HepG2 (cell line): ENCODE measurements around the gene KIF19. TPM values are rescaled to one million over a fixed set of nuclear protein-coding genes. Genes with fewer than 3 reads are reported as not detected.

Source experiments
- ATAC-seq: fragments of 200-7000 bp; cut with Tn5 transposase; 3 replicates; pipeline ENCODE4 v1.9.1; 2020; ENCODE audit warnings: mild to moderate bottlenecking, moderate library complexity
- BruUV-seq: library from RNA; stranded (reverse); fragments of 400-500 nt; replicated peaks from 2 replicates; lab custom pipeline; 2021; lab: Mats Ljungman, UMichigan
- CTCF ChIA-PET: fragments of 300-600 bp; formaldehyde crosslinking; extraction: SDS; loops from one replicate; lab custom pipeline; 2021; ENCODE audit warnings: low total read pairs, inconsistent platforms, low intra/inter-chr PET ratio; lab: Yijun Ruan, JAX
- POLR2A ChIA-PET: fragments of 350-600 bp; sonication (Branson Sonifier 250); formaldehyde crosslinking; loops from one replicate; lab custom pipeline; 2020; ENCODE audit warnings: antibody characterized with exemption, inconsistent platforms; lab: Yijun Ruan, JAX
- DNase-seq: peaks from one replicate; pipeline ENCODE4 v3.0.0-alpha.2; 2015; ENCODE audit warnings: low spot score
- FAIRE-seq: peaks from 3 replicates; lab custom pipeline; 2011; peaks lifted over from hg19 to GRCh38; lab: Jason Lieb, UNC
- H2AFZ ChIP-seq: one replicate; pipeline ENCODE4 v1.6.1; 2011; ENCODE audit warnings: low read length, inconsistent platforms
- H3K27ac ChIP-seq: fragments of 300-600 bp; 3 replicates; pipeline ENCODE4 v1.8.0; 2011; ENCODE audit warnings: mixed run types, mild to moderate bottlenecking, mixed read lengths, low read length, inconsistent platforms; ENCODE audit not compliant: insufficient read depth; ENCODE audit errors: extremely low read length
- H3K27me3 ChIP-seq, 2 experiments: fragments of 200-600 bp in 1 of 2; 2 replicates in 1 of 2; 3 replicates in 1 of 2; pipeline versions ENCODE4 v1.6.0 to v1.8.0; 2011; ENCODE audit warnings: low read length in 2 of 2, mild to moderate bottlenecking in 2 of 2, moderate library complexity in 2 of 2, inconsistent platforms in 1 of 2; ENCODE audit not compliant: insufficient read depth in 2 of 2, control insufficient read depth in 1 of 2
- H3K36me3 ChIP-seq, 2 experiments: fragments of 200-600 bp in 1 of 2; replicated peaks in 1 of 2; 2 replicates in 1 of 2; 3 replicates in 1 of 2; pipeline versions ENCODE4 v1.5.1 to v1.8.0; 2011; ENCODE audit warnings: low read length in 2 of 2, inconsistent platforms in 1 of 2; ENCODE audit not compliant: insufficient read depth in 2 of 2, control insufficient read depth in 1 of 2
- H3K4me1 ChIP-seq: 2 replicates; pipeline ENCODE4 v1.5.1; 2012; ENCODE audit warnings: low read length, inconsistent platforms; ENCODE audit not compliant: insufficient read depth
- H3K4me2 ChIP-seq: 2 replicates; pipeline ENCODE4 v1.6.0; 2011; ENCODE audit warnings: low read depth, low read length, inconsistent platforms
- H3K4me3 ChIP-seq, 3 experiments: fragments of 200-600 bp in 1 of 3; sonication (generic), shearing (Covaris generic) in 1 of 3; replicated peaks in 1 of 3; 2 replicates each; pipeline ENCODE4 v1.5.1; 2011 to 2016; ENCODE audit warnings: low read length in 3 of 3, inconsistent platforms in 2 of 3, low read depth in 2 of 3, mild to moderate bottlenecking in 2 of 3, control low read depth in 1 of 3, mixed read lengths in 1 of 3; ENCODE audit not compliant: insufficient read depth in 1 of 3
- H3K79me2 ChIP-seq: one replicate; pipeline ENCODE4 v1.6.1; 2011; ENCODE audit warnings: low read length, inconsistent platforms; ENCODE audit not compliant: insufficient read depth
- H3K9ac ChIP-seq: 2 replicates; pipeline ENCODE4 v1.6.0; 2011; ENCODE audit warnings: mild to moderate bottlenecking, low read depth, low read length, inconsistent platforms; ENCODE audit not compliant: insufficient read depth
- H3K9me3 ChIP-seq: 2 replicates; pipeline ENCODE4 v1.5.1; 2012; ENCODE audit warnings: mild to moderate bottlenecking, low read length
- H4K20me1 ChIP-seq: 2 replicates; pipeline ENCODE4 v1.6.0; 2011; ENCODE audit warnings: inconsistent platforms, mild to moderate bottlenecking, low read length, moderate library complexity; ENCODE audit not compliant: insufficient read depth
- NFE2 ChIP-seq: sonication (generic); formaldehyde crosslinking; IDR thresholded peaks from 2 replicates; pipeline ENCODE4 v1.4.0; 2020; ENCODE audit warnings: missing genetic modification reagents
- RARG ChIP-seq: sonication (generic); formaldehyde crosslinking; IDR thresholded peaks from 2 replicates; pipeline ENCODE4 v1.4.0; 2020; ENCODE audit warnings: low read depth, mild to moderate bottlenecking, missing genetic modification reagents
- ZFP36 ChIP-seq: fragments of 150-350 bp; IDR thresholded peaks from 2 replicates; pipeline ENCODE4 v1.6.1; 2018; ENCODE audit warnings: borderline replicate concordance, low read length, low read depth; ENCODE audit not compliant: partially characterized antibody
- ZNF256 ChIP-seq: sonication (generic); formaldehyde crosslinking; conservative IDR thresholded peaks from 2 replicates; pipeline ENCODE4 v1.4.0; 2020; ENCODE audit warnings: missing genetic modification reagents
- ZNF644 ChIP-seq: IDR thresholded peaks from 2 replicates; pipeline ENCODE4 v1.6.1; 2016; ENCODE audit warnings: low read depth
- WGBS: methylation state at CpG from one replicate; pipeline ENCODE4 v1.1.6; 2017; ENCODE audit warnings: low lambda C conversion rate; 5-methylcytosine and 5-hydroxymethylcytosine counted together
- in situ Hi-C: cut with HindIII; loops from 2 replicates; pipeline ENCODE4 v1.10.0; 2017; ENCODE audit warnings: low pct_unique_long_range_greater_than_20kb; ENCODE audit not compliant: extremely low pct_ligation_motif_present
- intact Hi-C: fragments of 100-400 bp; cut with micrococcal nuclease; formaldehyde crosslinking; loops from one replicate; pipeline ENCODE4 v1.10.0; 2022; ENCODE audit not compliant: unreplicated experiment
- polyA plus RNA-seq, 8 experiments: library from polyadenylated mRNA; depleted of rRNA in 3 of 8; stranded (reverse) in 7 of 8; unstranded in 1 of 8; fragments of >200 nt; fragmentation: Illumina TruSeq in 4 of 8; extraction: Trizol in 4 of 8; gene quantifications; 2 replicates each; pipeline versions ENCODE4 v1.2.1 to v1.2.3, GENCODE V29; 2011 to 2016; ENCODE audit warnings: low read depth in 4 of 8, missing spikeins in 1 of 8, mixed read lengths in 1 of 8; ENCODE audit not compliant: insufficient read depth in 1 of 8
- total RNA-seq, 5 experiments: library from RNA; depleted of rRNA; stranded (reverse); fragments of >200 nt; fragmentation: Illumina TruSeq; extraction: Trizol; gene quantifications; 2 replicates each; pipeline ENCODE4 v1.2.3, GENCODE V29; 2016; ENCODE audit warnings: low read depth in 1 of 5
- TF ChIP-seq, protein P1 (sequence below): fragments of 450-650 bp; IDR thresholded peaks from 2 replicates; pipeline ENCODE4 v1.6.1; 2017; ENCODE audit warnings: mild to moderate bottlenecking
- TF ChIP-seq, protein P2 (sequence below): sonication (generic); formaldehyde crosslinking; IDR thresholded peaks from 2 replicates; pipeline ENCODE4 v1.4.0; 2020; ENCODE audit warnings: missing genetic modification reagents
- TF ChIP-seq, protein P3 (sequence below): sonication (generic); formaldehyde crosslinking; IDR thresholded peaks from 2 replicates; pipeline ENCODE4 v1.5.0; 2020; ENCODE audit warnings: mild to moderate bottlenecking, missing genetic modification reagents, borderline replicate concordance
- TF ChIP-seq, protein P4 (sequence below): IDR thresholded peaks from 2 replicates; pipeline ENCODE4 v1.6.1; 2012; ENCODE audit warnings: inconsistent platforms
- TF ChIP-seq, protein P5 (sequence below): IDR thresholded peaks from 2 replicates; pipeline ENCODE4 v1.4.0; 2020; ENCODE audit warnings: mild to moderate bottlenecking, missing genetic modification reagents

Gene KIF19
- total and polyA plus RNA-seq, 2 of the 13 experiments (the other 11 are each of a cell fraction or from before 2014, with no cell fraction given), result not detected

DNA sequence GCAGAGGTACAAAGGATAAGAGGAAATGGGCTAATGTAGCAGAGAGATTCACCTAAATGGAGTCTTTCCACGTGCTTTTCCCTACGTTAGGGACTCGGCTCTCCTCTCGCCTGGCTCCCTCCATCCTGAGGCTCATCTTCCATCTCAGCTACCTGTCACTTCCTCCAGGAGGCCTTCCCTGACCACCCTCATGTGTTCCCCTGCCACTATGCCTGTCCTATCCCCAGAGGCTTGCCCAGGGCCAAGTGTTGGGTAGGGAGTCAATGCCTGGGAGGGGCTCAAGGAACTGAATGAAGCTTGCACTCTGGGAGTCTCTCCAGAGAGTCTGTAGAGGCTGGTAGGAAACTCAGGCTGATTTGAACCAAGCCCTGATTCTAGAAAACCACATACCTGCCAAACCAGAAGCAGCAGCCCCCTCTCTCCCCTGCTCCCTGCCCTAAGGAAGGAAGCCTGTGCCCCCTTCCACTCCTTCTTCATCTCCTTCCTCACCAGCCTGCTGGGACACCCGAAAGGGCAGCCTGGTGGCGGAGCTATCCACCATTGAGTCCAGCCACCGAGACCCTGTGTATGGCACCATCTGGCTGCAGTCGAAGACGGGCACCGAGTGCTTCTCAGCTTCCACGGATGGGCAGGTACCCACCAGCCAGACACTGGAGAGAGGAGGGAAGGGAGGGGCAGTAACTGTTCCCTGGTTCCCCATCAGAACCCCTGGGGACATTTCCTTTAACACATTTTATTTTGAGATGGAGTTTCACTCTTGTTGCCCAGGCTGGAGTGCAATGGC, 26.6 kb upstream of the KIF19 start (continued):
- TF ChIP-seq, protein P1, sequence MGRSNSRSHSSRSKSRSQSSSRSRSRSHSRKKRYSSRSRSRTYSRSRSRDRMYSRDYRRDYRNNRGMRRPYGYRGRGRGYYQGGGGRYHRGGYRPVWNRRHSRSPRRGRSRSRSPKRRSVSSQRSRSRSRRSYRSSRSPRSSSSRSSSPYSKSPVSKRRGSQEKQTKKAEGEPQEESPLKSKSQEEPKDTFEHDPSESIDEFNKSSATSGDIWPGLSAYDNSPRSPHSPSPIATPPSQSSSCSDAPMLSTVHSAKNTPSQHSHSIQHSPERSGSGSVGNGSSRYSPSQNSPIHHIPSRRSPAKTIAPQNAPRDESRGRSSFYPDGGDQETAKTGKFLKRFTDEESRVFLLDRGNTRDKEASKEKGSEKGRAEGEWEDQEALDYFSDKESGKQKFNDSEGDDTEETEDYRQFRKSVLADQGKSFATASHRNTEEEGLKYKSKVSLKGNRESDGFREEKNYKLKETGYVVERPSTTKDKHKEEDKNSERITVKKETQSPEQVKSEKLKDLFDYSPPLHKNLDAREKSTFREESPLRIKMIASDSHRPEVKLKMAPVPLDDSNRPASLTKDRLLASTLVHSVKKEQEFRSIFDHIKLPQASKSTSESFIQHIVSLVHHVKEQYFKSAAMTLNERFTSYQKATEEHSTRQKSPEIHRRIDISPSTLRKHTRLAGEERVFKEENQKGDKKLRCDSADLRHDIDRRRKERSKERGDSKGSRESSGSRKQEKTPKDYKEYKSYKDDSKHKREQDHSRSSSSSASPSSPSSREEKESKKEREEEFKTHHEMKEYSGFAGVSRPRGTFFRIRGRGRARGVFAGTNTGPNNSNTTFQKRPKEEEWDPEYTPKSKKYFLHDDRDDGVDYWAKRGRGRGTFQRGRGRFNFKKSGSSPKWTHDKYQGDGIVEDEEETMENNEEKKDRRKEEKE, result no peak
- TF ChIP-seq, protein P2, sequence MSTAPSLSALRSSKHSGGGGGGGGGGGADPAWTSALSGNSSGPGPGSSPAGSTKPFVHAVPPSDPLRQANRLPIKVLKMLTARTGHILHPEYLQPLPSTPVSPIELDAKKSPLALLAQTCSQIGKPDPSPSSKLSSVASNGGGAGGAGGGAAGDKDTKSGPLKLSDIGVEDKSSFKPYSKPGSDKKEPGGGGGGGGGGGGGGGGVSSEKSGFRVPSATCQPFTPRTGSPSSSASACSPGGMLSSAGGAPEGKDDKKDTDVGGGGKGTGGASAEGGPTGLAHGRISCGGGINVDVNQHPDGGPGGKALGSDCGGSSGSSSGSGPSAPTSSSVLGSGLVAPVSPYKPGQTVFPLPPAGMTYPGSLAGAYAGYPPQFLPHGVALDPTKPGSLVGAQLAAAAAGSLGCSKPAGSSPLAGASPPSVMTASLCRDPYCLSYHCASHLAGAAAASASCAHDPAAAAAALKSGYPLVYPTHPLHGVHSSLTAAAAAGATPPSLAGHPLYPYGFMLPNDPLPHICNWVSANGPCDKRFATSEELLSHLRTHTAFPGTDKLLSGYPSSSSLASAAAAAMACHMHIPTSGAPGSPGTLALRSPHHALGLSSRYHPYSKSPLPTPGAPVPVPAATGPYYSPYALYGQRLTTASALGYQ (CRISPR knock-in tag), result no peak

DNA sequence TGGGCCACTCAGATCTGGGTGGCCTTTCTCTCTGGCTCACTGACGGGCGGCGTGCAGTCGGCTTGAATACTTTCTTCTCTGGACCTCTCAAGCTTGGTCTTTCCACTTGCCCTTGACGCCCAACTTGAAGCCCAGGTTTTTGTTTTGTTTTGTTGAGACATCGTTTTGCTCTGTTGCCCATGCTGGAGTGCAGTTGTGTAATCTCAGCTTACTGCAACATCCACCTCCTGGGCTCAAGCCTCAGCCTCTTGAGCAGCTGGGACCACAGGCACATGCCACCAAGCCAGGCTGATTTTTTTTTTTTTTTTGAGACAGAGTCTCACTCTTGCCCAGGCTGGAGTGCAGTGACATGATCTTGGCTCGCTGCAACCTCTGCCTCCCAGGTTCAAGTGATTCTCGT, 22.7 kb upstream of the KIF19 start:
- CTCF ChIA-PET, result no interaction called here
- no peak for ATAC-seq
- Histone ChIP-seq H3K9me3 (no peaks in the 10 kb centered on the region), H4K20me1 (no peaks in the 10 kb centered on the region), H3K36me3 (no peaks in the 10 kb centered on the region), H3K27me3 (peaks cover 8 to 17% of the 10 kb centered on the region in 2 experiments), H3K9ac (no peak overlapping the region), H2AFZ (no peak overlapping the region), H3K4me3 (no peak overlapping the region), H3K4me2 (no peak overlapping the region), H3K79me2 (no peaks in the 10 kb centered on the region), H3K4me1 (no peaks in the 10 kb centered on the region), H3K27ac (no peak overlapping the region)
- FAIRE-seq, result no peak
- intact Hi-C loops (loop anchor here (10.0 kb wide), 1 partner anchor 191 kb away; no protein-coding TSS in a partner anchor), in situ Hi-C loops (loop anchor here (5.0 kb wide), 1 partner anchor 49 kb away; no protein-coding TSS in a partner anchor)
- 51% methylated on average over 8 of the region's 8 CpGs for WGBS
- no peak for DNase-seq
- BruUV-seq, result no TSS peak
- POLR2A ChIA-PET, result interaction anchor here (0.7 kb wide), 1 partner anchor 8 kb away, joined by 3 read pairs; no protein-coding TSS in a partner anchor
- TF ChIP-seq, protein P3, sequence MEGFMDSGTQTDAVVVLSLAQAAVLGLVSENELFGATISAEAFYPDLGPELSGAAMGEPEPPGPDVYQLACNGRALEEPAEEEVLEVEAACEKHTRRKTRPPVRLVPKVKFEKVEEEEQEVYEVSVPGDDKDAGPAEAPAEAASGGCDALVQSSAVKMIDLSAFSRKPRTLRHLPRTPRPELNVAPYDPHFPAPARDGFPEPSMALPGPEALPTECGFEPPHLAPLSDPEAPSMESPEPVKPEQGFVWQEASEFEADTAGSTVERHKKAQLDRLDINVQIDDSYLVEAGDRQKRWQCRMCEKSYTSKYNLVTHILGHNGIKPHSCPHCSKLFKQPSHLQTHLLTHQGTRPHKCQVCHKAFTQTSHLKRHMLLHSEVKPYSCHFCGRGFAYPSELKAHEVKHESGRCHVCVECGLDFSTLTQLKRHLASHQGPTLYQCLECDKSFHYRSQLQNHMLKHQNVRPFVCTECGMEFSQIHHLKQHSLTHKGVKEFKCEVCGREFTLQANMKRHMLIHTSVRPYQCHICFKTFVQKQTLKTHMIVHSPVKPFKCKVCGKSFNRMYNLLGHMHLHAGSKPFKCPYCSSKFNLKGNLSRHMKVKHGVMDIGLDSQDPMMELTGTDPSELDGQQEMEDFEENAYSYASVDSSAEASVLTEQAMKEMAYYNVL, result no peak
- TF ChIP-seq, protein P4, sequence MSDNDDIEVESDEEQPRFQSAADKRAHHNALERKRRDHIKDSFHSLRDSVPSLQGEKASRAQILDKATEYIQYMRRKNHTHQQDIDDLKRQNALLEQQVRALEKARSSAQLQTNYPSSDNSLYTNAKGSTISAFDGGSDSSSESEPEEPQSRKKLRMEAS, result no peak
- TF ChIP-seq ZNF644 (CRISPR knock-in tag) (no peak), NFE2 (CRISPR knock-in tag) (no peak), RARG (CRISPR knock-in tag) (no peak), ZFP36 (no peak), ZNF256 (no peak)
- TF ChIP-seq, protein P5, sequence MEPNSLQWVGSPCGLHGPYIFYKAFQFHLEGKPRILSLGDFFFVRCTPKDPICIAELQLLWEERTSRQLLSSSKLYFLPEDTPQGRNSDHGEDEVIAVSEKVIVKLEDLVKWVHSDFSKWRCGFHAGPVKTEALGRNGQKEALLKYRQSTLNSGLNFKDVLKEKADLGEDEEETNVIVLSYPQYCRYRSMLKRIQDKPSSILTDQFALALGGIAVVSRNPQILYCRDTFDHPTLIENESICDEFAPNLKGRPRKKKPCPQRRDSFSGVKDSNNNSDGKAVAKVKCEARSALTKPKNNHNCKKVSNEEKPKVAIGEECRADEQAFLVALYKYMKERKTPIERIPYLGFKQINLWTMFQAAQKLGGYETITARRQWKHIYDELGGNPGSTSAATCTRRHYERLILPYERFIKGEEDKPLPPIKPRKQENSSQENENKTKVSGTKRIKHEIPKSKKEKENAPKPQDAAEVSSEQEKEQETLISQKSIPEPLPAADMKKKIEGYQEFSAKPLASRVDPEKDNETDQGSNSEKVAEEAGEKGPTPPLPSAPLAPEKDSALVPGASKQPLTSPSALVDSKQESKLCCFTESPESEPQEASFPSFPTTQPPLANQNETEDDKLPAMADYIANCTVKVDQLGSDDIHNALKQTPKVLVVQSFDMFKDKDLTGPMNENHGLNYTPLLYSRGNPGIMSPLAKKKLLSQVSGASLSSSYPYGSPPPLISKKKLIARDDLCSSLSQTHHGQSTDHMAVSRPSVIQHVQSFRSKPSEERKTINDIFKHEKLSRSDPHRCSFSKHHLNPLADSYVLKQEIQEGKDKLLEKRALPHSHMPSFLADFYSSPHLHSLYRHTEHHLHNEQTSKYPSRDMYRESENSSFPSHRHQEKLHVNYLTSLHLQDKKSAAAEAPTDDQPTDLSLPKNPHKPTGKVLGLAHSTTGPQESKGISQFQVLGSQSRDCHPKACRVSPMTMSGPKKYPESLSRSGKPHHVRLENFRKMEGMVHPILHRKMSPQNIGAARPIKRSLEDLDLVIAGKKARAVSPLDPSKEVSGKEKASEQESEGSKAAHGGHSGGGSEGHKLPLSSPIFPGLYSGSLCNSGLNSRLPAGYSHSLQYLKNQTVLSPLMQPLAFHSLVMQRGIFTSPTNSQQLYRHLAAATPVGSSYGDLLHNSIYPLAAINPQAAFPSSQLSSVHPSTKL (CRISPR knock-in tag), result no peak
